Lung (tissue), 12 donors: ENCODE results near the gene DLGAP4. TPM values are rescaled to one million over a fixed set of nuclear protein-coding genes. Genes with fewer than 3 reads are reported as not detected.

ENCODE experiments used
- ATAC-seq: fragments of 200-7000 bp; cut with Tn5 transposase; one replicate; pipeline ENCODE4 v1.9.1; 2020; ENCODE audit warnings: moderate number of reproducible peaks; ENCODE audit not compliant: insufficient read depth, low FRiP score
- DNase-seq, 3 donors: peaks; one replicate each; pipeline ENCODE4 v3.0.0-alpha.2; 2013 to 2017
- H3K27ac ChIP-seq, 2 donors: one replicate each; pipeline ENCODE4 v1.5.1; 2013; ENCODE audit warnings: mild to moderate bottlenecking in 2 of 2, moderate library complexity in 2 of 2, control low read depth in 1 of 2, inconsistent platforms in 1 of 2, low read depth in 1 of 2, low read length in 1 of 2
- H3K27me3 ChIP-seq, 3 donors: one replicate each; pipeline ENCODE4 v1.5.1; 2013; ENCODE audit warnings: low read length in 2 of 3; ENCODE audit not compliant: control insufficient read depth in 3 of 3, insufficient read depth in 3 of 3
- H3K36me3 ChIP-seq, 4 donors: one replicate each; pipeline ENCODE4 v1.5.1; 2013; ENCODE audit warnings: low read length in 4 of 4, mild to moderate bottlenecking in 1 of 4, moderate library complexity in 1 of 4; ENCODE audit not compliant: control insufficient read depth in 4 of 4, insufficient read depth in 4 of 4
- H3K4me1 ChIP-seq, 5 donors: one replicate each; pipeline ENCODE4 v1.5.1; 2013; ENCODE audit warnings: low read length in 5 of 5, mild to moderate bottlenecking in 2 of 5, moderate library complexity in 1 of 5; ENCODE audit not compliant: control insufficient read depth in 5 of 5, insufficient read depth in 5 of 5
- H3K4me3 ChIP-seq: one replicate; pipeline ENCODE4 v1.5.1; 2013; ENCODE audit warnings: mild to moderate bottlenecking, control low read depth, moderate library complexity
- H3K9ac ChIP-seq, 2 donors: one replicate each; pipeline ENCODE4 v1.5.1; 2013; ENCODE audit warnings: low read length in 2 of 2, control low read depth in 1 of 2; ENCODE audit not compliant: insufficient read depth in 1 of 2
- H3K9me3 ChIP-seq, 4 donors: one replicate each; pipeline ENCODE4 v1.5.1; 2013; ENCODE audit warnings: low read length in 3 of 4, mild to moderate bottlenecking in 1 of 4, moderate library complexity in 1 of 4; ENCODE audit not compliant: control insufficient read depth in 4 of 4, insufficient read depth in 3 of 4
- CTCF ChIP-seq: IDR thresholded peaks from 2 replicates; pipeline ENCODE4 v1.5.1; 2012; ENCODE audit warnings: mild to moderate bottlenecking; ENCODE audit errors: control extremely low read depth, extremely low read depth
- WGBS, 2 donors: extraction: QIAGEN DNeasy Blood & Tissue Kit; methylation state at CpG; one replicate each; pipeline ENCODE4 v1.1.7; 2013; 5-methylcytosine and 5-hydroxymethylcytosine counted together
- polyA plus RNA-seq, 2 donors: library from polyadenylated mRNA; stranded (reverse); fragments of 200-250 nt; gene quantifications; one replicate each; pipeline ENCODE4 v1.2.1, GENCODE V29; 2013
- total RNA-seq, 2 donors: library from RNA; depleted of rRNA in 1 of 2; stranded (reverse); fragments of >200 nt in 1 of 2; gene quantifications; one replicate each; pipeline ENCODE4 v1.2.1, GENCODE V29; 2014 to 2021
- donor health status: control.
- donor health status: control.
- donor health status: Bipolar disorder and iron deficiency.
- donor health status: healthy.
- donor health status: DM: yes; HTN: yes; CAD: no.

DLGAP4 gene
- total and polyA plus RNA-seq, 4 donors = 34.6 to 67.6 (median 35.8) TPM

GRCh38 chr20:36572701-36573102 lies 266.6 kb downstream of the DLGAP4 start:
- H3K36me3 ChIP-seq = no peaks in the 10 kb centered on the region

GRCh38 chr20:36573103-36573797 lies 267.1 kb downstream of the DLGAP4 start, which contains the start of gene TGIF2:
Gene TGIF2 (plus strand): TSS chr20:36573597. CDS start chr20:36578775, 5,178 bp downstream.
- no peak for TF ChIP-seq CTCF
- Histone ChIP-seq H3K36me3 (no peaks in the 10 kb centered on the region), H3K27ac (peak within 1 kb of the TSS; percentile 90 to 91), H3K9ac (peak within 1 kb of the TSS; percentile 77 to 94), H3K4me1 (peaks cover 0 to 27% (median 8%) of the 10 kb centered on the region in 5 donors), H3K27me3 (no peaks in the 10 kb centered on the region), H3K9me3 (no peaks in the 10 kb centered on the region), H3K4me3 (peak within 1 kb of the TSS; percentile 83)
- 0 to 1% methylated on average over 57 to 79 of the region's 80 CpGs for WGBS, 2 donors
- DNase-seq (peak; percentile 95 to 97 (median 97)), ATAC-seq (peak; percentile 90)

More at GRCh38 chr20:36572701-36573102, 266.6 kb downstream of the DLGAP4 start:
- 9 to 10% methylated on average over 20 of the region's 20 CpGs for WGBS, 2 donors
- Histone ChIP-seq H3K4me1 (peaks cover 0 to 27% (median 8%) of the 10 kb centered on the region in 5 donors), H3K9ac (peak overlapping the region; percentile 53 to 94), H3K27me3 (no peaks in the 10 kb centered on the region), H3K27ac (peak overlapping the region; percentile 89 to 90), H3K9me3 (no peaks in the 10 kb centered on the region), H3K4me3 (peak overlapping the region; percentile 8)
- ATAC-seq (no peak), DNase-seq (peak in 2 of 3 donors; percentile 50 to 64)
- no peak for TF ChIP-seq CTCF

GRCh38 chr20:36573798-36574365 lies 267.7 kb downstream of the DLGAP4 start:
- H3K4me3 ChIP-seq = peak overlapping the region; percentile 83
- H3K9ac ChIP-seq = peak overlapping the region in 1 of 2 donors; percentile 77
- ATAC-seq (peak; percentile 4), DNase-seq (peak in 1 of 3 donors; percentile 76)
- no peaks in the 10 kb centered on the region for H3K9me3 ChIP-seq
- H3K4me1 ChIP-seq = peaks cover 0 to 27% (median 8%) of the 10 kb centered on the region in 5 donors
- H3K27me3 ChIP-seq = no peaks in the 10 kb centered on the region
- 1% methylated on average over 47 to 53 of the region's 53 CpGs for WGBS, 2 donors
- peak overlapping the region; percentile 90 to 91 for H3K27ac ChIP-seq
- no peak for TF ChIP-seq CTCF
- peaks cover 0 to 6% (median 0%) of the 10 kb centered on the region in 4 donors for H3K36me3 ChIP-seq
